HG03064 (cell line): ENCODE results near the gene TGIF2.

Source experiments
- ATAC-seq: cut with Tn5 transposase; IDR thresholded peaks from one replicate; pipeline ENCODE4 v1.9.1; 2021; ENCODE audit warnings: low read depth; ENCODE audit not compliant: unreplicated experiment

The TGIF2 gene

GRCh38 chr20:36573103-36573797 is at the start of gene TGIF2:
TSS of gene TGIF2 (plus strand) at chr20:36573597. CDS start at chr20:36578775, 5,178 bp downstream.
- ATAC-seq = peak; percentile 55

- ATAC-seq = no peak
Measured at GRCh38 chr20:36525620-36526365, 47.6 kb upstream of the TGIF2 start.

DNA sequence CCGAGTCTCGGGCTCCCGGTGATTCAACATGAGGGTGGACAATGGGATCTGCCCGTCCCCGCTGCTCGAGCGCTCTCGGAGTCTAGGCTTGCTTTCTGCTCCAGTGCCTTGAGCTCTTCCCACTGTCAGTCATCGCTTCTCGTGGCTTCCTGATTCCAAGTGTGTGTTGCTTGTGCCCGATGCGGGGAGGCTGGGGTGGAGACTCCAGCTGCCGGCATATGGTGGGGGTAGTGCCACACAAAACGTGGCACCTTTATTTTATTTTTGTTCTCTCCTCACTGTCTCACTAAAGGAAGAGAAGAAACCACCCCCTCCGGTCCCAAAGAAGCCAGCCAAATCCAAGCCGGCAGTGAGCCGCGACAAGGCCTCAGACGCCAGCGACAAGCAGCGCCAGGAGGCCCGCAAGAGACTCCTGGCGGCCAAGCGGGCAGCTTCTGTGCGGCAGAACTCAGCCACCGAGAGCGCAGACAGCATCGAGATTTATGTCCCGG is 46.8 kb upstream of the TGIF2 start:
- no peak for ATAC-seq

- no peak for ATAC-seq
Measured at GRCh38 chr20:36527331-36528125, 45.9 kb upstream of the TGIF2 start.

GRCh38 chr20:36528176-36528874 is 45.1 kb upstream of the TGIF2 start:
- no peak for ATAC-seq

- ATAC-seq = no peak
Measured at GRCh38 chr20:36528875-36529417, 44.5 kb upstream of the TGIF2 start.

DNA sequence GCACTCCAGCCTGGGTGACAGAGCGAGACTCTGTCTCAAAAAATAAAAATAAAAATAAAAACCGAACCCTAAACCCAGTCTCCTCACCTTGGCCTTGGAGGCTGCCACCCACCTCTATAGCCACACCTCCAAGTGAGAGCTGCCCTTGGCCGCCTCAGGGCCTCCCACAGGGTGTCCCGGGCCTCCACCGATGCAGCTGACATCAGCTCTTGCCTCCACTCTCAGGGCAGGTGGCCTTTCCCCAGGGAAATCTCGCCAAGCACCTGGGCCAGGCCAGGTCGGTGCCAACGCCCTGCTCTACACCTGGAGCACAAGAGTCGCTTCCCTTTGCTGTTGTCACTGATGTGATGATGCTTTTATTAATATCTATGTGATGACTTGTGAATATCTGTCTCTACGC is 41.0 kb upstream of the TGIF2 start:
- ATAC-seq = no peak

- ATAC-seq = no peak
Measured at GRCh38 chr20:36532822-36533221, 40.6 kb upstream of the TGIF2 start.

DNA sequence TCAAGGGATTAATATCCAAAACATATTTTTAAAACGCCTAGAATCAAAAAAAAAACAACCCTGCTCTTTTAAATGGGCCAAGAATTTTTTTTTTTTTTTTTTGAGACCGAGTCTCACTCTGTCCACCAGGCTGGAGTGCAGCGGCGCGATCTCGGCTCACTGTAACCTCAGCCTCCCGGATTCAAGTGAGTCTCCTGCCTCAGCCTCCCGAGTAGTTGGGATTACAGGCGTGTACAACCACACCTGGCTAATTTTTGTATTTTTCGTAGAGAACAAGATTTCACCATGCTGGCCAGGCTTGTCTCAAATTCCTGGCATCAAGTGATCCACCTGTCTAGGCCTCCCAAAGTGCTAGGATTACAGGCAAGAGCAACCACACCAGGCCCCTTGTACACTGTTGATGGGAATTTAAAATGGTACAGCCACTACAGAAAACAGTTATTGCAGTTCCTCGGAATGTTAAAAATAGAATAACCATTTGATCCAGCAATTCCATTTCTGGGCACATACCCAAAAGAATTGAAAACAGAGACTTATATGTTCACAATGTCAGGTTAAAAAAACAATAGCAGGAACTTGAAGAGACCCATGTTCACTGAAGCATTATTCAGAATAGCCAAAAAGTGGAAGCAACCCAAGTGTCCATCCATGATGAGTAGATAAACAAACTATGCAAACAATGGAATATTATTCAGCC is 35.2 kb upstream of the TGIF2 start:
- ATAC-seq = no peak

GRCh38 chr20:36540551-36541211 is 32.7 kb upstream of the TGIF2 start:
- ATAC-seq = no peak

- ATAC-seq = no peak
Measured at GRCh38 chr20:36541227-36541767, 32.1 kb upstream of the TGIF2 start, which contains the start of gene MYL9. TSS of gene MYL9 (plus strand) at chr20:36541519. CDS start at chr20:36544885, 3,366 bp downstream.

GRCh38 chr20:36541768-36542488 is 31.5 kb upstream of the TGIF2 start:
- ATAC-seq = no peak

GRCh38 chr20:36542516-36543183 is 30.7 kb upstream of the TGIF2 start:
- no peak for ATAC-seq

DNA sequence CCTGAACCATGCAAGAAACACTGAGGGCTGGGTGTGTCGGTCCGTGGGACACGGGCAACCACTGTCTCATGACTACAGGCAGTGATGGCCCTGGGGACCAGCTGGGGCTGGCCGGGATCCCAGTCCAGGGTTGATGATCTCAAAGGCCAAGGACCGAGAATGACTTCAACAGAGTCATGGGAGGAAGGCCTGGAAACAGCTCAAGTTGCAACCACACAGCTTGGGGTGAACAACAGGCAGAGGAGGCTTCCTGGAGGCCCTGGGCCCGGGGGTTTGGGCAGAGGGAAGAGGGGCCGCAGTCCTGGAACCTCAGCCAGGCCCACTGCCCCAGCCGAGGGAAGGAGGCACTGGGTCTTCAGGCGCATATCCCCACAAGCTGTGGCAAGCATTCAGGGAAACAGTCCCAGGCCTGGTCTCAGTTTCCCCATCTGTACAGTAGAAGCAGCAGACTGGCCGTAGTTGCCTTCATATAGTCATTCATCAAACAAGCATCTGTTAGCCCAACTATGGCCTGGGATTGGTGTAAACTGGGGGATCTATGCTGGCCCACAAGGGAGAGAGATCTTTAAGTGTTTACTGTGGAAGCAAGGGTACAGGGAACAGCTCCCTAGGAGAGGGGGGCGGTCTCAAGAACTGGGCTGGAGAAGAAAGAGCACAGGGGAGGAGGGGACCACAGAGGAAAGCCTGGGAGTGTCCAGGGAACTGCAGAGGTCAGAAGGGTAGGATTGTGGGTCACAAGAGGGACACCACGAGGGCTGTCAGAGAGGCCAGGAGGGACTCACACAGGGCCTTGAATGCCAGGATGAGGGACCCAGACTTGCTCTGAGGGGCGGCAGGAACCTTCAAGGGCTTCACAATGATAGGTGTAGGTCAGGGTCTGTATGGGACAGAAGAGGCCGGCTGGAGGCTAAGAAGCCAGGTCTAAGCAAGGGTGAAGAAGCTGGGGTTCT is 29.9 kb upstream of the TGIF2 start:
- no peak for ATAC-seq

- no peak for ATAC-seq
Measured at GRCh38 chr20:36544134-36545018, 29.0 kb upstream of the TGIF2 start.
